Tibial artery (tissue), 4 donors: Measurements from ENCODE around the gene CHMP1A.
"Not testable (repeated sequence)": the region's sequence is repeated elsewhere in the genome, so short reads cannot be mapped to it uniquely, and the experiment has no call there.

ENCODE experiments used
- DNase-seq, 2 donors: peaks; one replicate each; pipeline ENCODE4 v3.0.0-alpha.2; 2019
- H3K27ac ChIP-seq, 2 donors: fragments of 200-600 bp; sonication (generic) in 1 of 2; 1 replicate in 1 of 2; 2 replicates in 1 of 2; pipeline ENCODE4 v1.5.1; 2018 to 2019; ENCODE audit warnings: mild to moderate bottlenecking in 1 of 2
- H3K27me3 ChIP-seq, 2 donors: fragments of 200-600 bp; sonication (generic) in 1 of 2; one replicate each; pipeline versions ENCODE4 v1.5.1 to v1.6.0; 2016 to 2019
- H3K36me3 ChIP-seq, 3 donors: fragments of 200-600 bp; sonication (generic) in 2 of 3; one replicate each; pipeline ENCODE4 v1.5.1; 2016 to 2019; ENCODE audit warnings: mild to moderate bottlenecking in 2 of 3
- H3K4me1 ChIP-seq, 4 donors: fragments of 200-600 bp; sonication (generic) in 2 of 4; 1 replicate in 3 of 4; 2 replicates in 1 of 4; pipeline ENCODE4 v1.5.1; 2016 to 2019
- H3K4me3 ChIP-seq, 2 donors: fragments of 200-600 bp; sonication (generic) in 1 of 2; 1 replicate in 1 of 2; 2 replicates in 1 of 2; pipeline ENCODE4 v1.5.1; 2018 to 2019; ENCODE audit warnings: mild to moderate bottlenecking in 2 of 2
- H3K9me3 ChIP-seq, 3 donors: fragments of 200-600 bp; sonication (generic) in 1 of 3; one replicate each; pipeline ENCODE4 v1.5.1; 2016 to 2019
- CTCF ChIP-seq, 2 experiments: fragments of 200-600 bp in 1 of 2; fragments of 450-650 bp in 1 of 2; IDR thresholded peaks; one replicate each; pipeline ENCODE4 v1.5.1; 2017 to 2019; ENCODE audit warnings: antibody characterized with exemption in 2 of 2, mild to moderate bottlenecking in 1 of 2, moderate library complexity in 1 of 2
- intact Hi-C: fragments of 100-400 bp; cut with DNase I; formaldehyde crosslinking; loops from one replicate; pipeline ENCODE4 v1.15.0; 2023; ENCODE audit warnings: low total_unique reads

Gene CHMP1A

GRCh38 chr16:89637379-89637778, 20.1 kb downstream of the CHMP1A start:
- Histone ChIP-seq H3K4me3 (no peak overlapping the region), H3K27ac (no peak overlapping the region), H3K4me1 (peaks cover 0 to 8% (median 4%) of the 10 kb centered on the region in 4 donors), H3K36me3 (no peaks in the 10 kb centered on the region), H3K9me3 (no peaks in the 10 kb centered on the region), H3K27me3 (peaks cover 0 to 43% of the 10 kb centered on the region in 2 donors)
- intact Hi-C loops = loop anchor here (10.0 kb wide), 1 partner anchor 303 kb away; no protein-coding TSS in a partner anchor
- no peak for DNase-seq
- no peak for TF ChIP-seq CTCF (IDR thresholded peaks at IDR 0.05)

GRCh38 chr16:89636663-89637062, 20.8 kb downstream of the CHMP1A start:
- no peak for DNase-seq
- peaks cover 0 to 50% of the 10 kb centered on the region in 2 donors for H3K27me3 ChIP-seq
- intact Hi-C loops = loop anchor here (10.0 kb wide), 1 partner anchor 302 kb away; no protein-coding TSS in a partner anchor
- H3K9me3 ChIP-seq = no peaks in the 10 kb centered on the region
- no peak for TF ChIP-seq CTCF (IDR thresholded peaks at IDR 0.05)
- no peaks in the 10 kb centered on the region for H3K36me3 ChIP-seq
- H3K27ac ChIP-seq = no peak overlapping the region
- H3K4me3 ChIP-seq = no peak overlapping the region
- H3K4me1 ChIP-seq = peaks cover 0 to 8% (median 4%) of the 10 kb centered on the region in 4 donors

- DNase-seq, H3K27ac ChIP-seq, H3K36me3 ChIP-seq, H3K4me1 ChIP-seq, H3K9me3 ChIP-seq, H3K4me3 ChIP-seq: not testable (repeated sequence)
- intact Hi-C loops = loop anchor here (10.0 kb wide), 1 partner anchor 300 kb away; no protein-coding TSS in a partner anchor
- peaks cover 0 to 65% of the 10 kb centered on the region in 2 donors for H3K27me3 ChIP-seq
These were observed 22.8 kb downstream of the CHMP1A start for GRCh38 chr16:89634463-89635385.

- H3K36me3 ChIP-seq = no peaks in the 10 kb centered on the region
- H3K9me3 ChIP-seq = no peaks in the 10 kb centered on the region
- H3K4me3 ChIP-seq = no peak overlapping the region
- intact Hi-C loops = loop anchor here (10.0 kb wide), 1 partner anchor 298 kb away; no protein-coding TSS in a partner anchor
- peaks cover 0 to 67% of the 10 kb centered on the region in 2 donors for H3K27me3 ChIP-seq
- no peaks in the 10 kb centered on the region for H3K4me1 ChIP-seq
- no peak for TF ChIP-seq CTCF (IDR thresholded peaks at IDR 0.05)
- H3K27ac ChIP-seq = no peak overlapping the region
- DNase-seq = no peak
These were observed 24.4 kb downstream of the CHMP1A start for GRCh38 chr16:89633064-89633631.

- intact Hi-C loops = loop anchor here (10.0 kb wide), 1 partner anchor 295 kb away; no protein-coding TSS in a partner anchor
- peaks cover 0 to 59% of the 10 kb centered on the region in 2 donors for H3K27me3 ChIP-seq
These were observed 27.5 kb downstream of the CHMP1A start for GRCh38 chr16:89629827-89630610.

More at GRCh38 chr16:89629827-89630610, 27.5 kb downstream of the CHMP1A start:
- Histone ChIP-seq H3K36me3 (no peaks in the 10 kb centered on the region), H3K27ac (no peak overlapping the region), H3K4me1 (no peaks in the 10 kb centered on the region), H3K9me3 (no peaks in the 10 kb centered on the region), H3K4me3 (no peak overlapping the region)
- no peak for TF ChIP-seq CTCF (IDR thresholded peaks at IDR 0.05)
- DNase-seq = no peak
